Mesenchymal stem cell (in vitro differentiated cells and primary cell): ENCODE measurements around the gene ADAM33.

Source experiments
- DNase-seq: peaks from one replicate; pipeline ENCODE4 v3.0.0-alpha.2; 2013
- H2AFZ ChIP-seq: one replicate; pipeline ENCODE4 v1.6.1; 2013; ENCODE audit warnings: low read depth, mild to moderate bottlenecking, control low read depth, inconsistent platforms, low read length, moderate library complexity
- H2AK5ac ChIP-seq: 2 replicates; pipeline ENCODE4 v1.6.1; 2013; ENCODE audit warnings: low read length, moderate library complexity, mild to moderate bottlenecking, inconsistent platforms; ENCODE audit not compliant: severe bottlenecking
- H2BK120ac ChIP-seq: one replicate; pipeline ENCODE4 v1.6.1; 2013; ENCODE audit warnings: low read depth, mild to moderate bottlenecking, inconsistent platforms, low read length, moderate library complexity
- H2BK12ac ChIP-seq, 2 experiments: one replicate each; pipeline ENCODE4 v1.6.1; 2013; ENCODE audit warnings: inconsistent platforms in 2 of 2, low read length in 2 of 2, mild to moderate bottlenecking in 2 of 2, moderate library complexity in 2 of 2, control low read depth in 1 of 2
- H2BK15ac ChIP-seq: one replicate; pipeline ENCODE4 v1.6.1; 2013; ENCODE audit warnings: mild to moderate bottlenecking, low read depth, inconsistent platforms; ENCODE audit not compliant: poor library complexity, severe bottlenecking
- H2BK5ac ChIP-seq: 2 replicates; pipeline ENCODE4 v1.6.1; 2013; ENCODE audit warnings: low read depth, mild to moderate bottlenecking, low read length, control low read depth, inconsistent platforms; ENCODE audit not compliant: poor library complexity, severe bottlenecking
- H3K14ac ChIP-seq, 2 experiments: one replicate each; pipeline ENCODE4 v1.6.1; 2013; ENCODE audit warnings: inconsistent platforms in 2 of 2, low read length in 2 of 2, control low read depth in 1 of 2, mild to moderate bottlenecking in 1 of 2, moderate library complexity in 1 of 2
- H3K18ac ChIP-seq, 2 experiments: one replicate each; pipeline ENCODE4 v1.6.1; 2013; ENCODE audit warnings: inconsistent platforms in 2 of 2, low read length in 2 of 2, control low read depth in 1 of 2, low read depth in 1 of 2, mild to moderate bottlenecking in 1 of 2
- H3K23ac ChIP-seq, 2 experiments: one replicate each; pipeline ENCODE4 v1.6.1; 2013; ENCODE audit warnings: inconsistent platforms in 2 of 2, low read length in 2 of 2, mild to moderate bottlenecking in 2 of 2, moderate library complexity in 2 of 2, control low read depth in 1 of 2
- H3K27ac ChIP-seq: 2 replicates; pipeline ENCODE4 v1.5.1; 2013; ENCODE audit warnings: mild to moderate bottlenecking, moderate library complexity, low read length, control low read depth, inconsistent platforms; ENCODE audit not compliant: poor library complexity, severe bottlenecking
- H3K27me3 ChIP-seq, 2 experiments: 2 replicates each; pipeline versions ENCODE4 v1.6.1 to v1.7.0; 2013; ENCODE audit warnings: low read length in 2 of 2, mild to moderate bottlenecking in 2 of 2, moderate library complexity in 2 of 2, control low read depth in 1 of 2, inconsistent platforms in 1 of 2; ENCODE audit not compliant: control insufficient read depth in 1 of 2, insufficient read depth in 1 of 2
- H3K36me3 ChIP-seq, 2 experiments: 2 replicates each; pipeline versions ENCODE4 v1.6.1 to v1.7.0; 2013; ENCODE audit warnings: low read length in 2 of 2, control low read depth in 1 of 2, inconsistent platforms in 1 of 2, low read depth in 1 of 2, mild to moderate bottlenecking in 1 of 2; ENCODE audit not compliant: insufficient read depth in 2 of 2, control insufficient read depth in 1 of 2
- H3K4ac ChIP-seq, 2 experiments: one replicate each; pipeline ENCODE4 v1.6.1; 2013; ENCODE audit warnings: inconsistent platforms in 2 of 2, low read length in 2 of 2, mild to moderate bottlenecking in 2 of 2, moderate library complexity in 2 of 2, control low read depth in 1 of 2, low read depth in 1 of 2
- H3K4me1 ChIP-seq: 2 replicates; pipeline ENCODE4 v1.6.1; 2013; ENCODE audit warnings: low read depth, low read length, control low read depth; ENCODE audit not compliant: control insufficient read depth, insufficient read depth
- H3K4me2 ChIP-seq: 2 replicates; pipeline ENCODE4 v1.6.1; 2013; ENCODE audit warnings: low read length, mild to moderate bottlenecking, inconsistent platforms; ENCODE audit not compliant: poor library complexity, severe bottlenecking
- H3K4me3 ChIP-seq, 2 experiments: 2 replicates each; pipeline versions ENCODE4 v1.5.1 to v1.7.0; 2013; ENCODE audit warnings: low read length in 2 of 2, mild to moderate bottlenecking in 2 of 2, control low read depth in 1 of 2, low read depth in 1 of 2; ENCODE audit not compliant: insufficient read depth in 1 of 2
- H3K79me1 ChIP-seq: replicated peaks from 2 replicates; pipeline ENCODE4 v1.6.1; 2013; ENCODE audit warnings: mild to moderate bottlenecking, control low read depth, low read length, inconsistent platforms; ENCODE audit not compliant: poor library complexity, severe bottlenecking
- H3K9ac ChIP-seq: 2 replicates; pipeline ENCODE4 v1.7.0; 2013; ENCODE audit warnings: mild to moderate bottlenecking, low read length, moderate library complexity
- H3K9me3 ChIP-seq: 2 replicates; pipeline ENCODE4 v1.7.0; 2013; ENCODE audit warnings: mild to moderate bottlenecking, low read length; ENCODE audit not compliant: control insufficient read depth
- H4K8ac ChIP-seq: one replicate; pipeline ENCODE4 v1.6.1; 2013; ENCODE audit warnings: inconsistent platforms, mild to moderate bottlenecking, low read length, moderate library complexity
- H4K91ac ChIP-seq: one replicate; pipeline ENCODE4 v1.6.1; 2013; ENCODE audit warnings: mild to moderate bottlenecking, low read length, inconsistent platforms
- WGBS: methylation state at CpG from one replicate; pipeline ENCODE4 v1.1.7; 2013; ENCODE audit warnings: mixed read lengths; 5-methylcytosine and 5-hydroxymethylcytosine counted together

ADAM33 gene

DNA sequence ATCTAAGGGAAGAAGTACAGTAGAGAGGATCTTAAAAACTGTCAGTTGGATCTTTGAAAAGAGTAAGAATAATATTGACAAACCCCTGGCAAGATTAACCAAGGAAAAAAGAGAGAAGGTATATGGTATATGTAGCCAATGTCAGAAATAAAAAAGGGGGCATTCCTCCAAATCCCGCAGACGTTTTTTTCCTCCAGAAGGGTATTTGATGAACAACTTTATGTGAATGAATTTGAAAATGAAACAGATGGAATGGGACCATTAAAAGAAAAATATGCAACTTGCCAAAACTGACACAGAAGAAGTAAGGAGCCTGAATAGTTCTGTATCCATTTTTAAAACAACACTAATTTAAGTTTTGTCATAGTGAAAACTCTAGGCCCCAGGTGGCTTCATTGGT lies 54.3 kb downstream of the ADAM33 start:
- WGBS: 88% methylated on average over 2 of the region's 2 CpGs

GRCh38 chr20:3622406-3622805 lies 59.4 kb downstream of the ADAM33 start:
- Histone ChIP-seq H3K27me3 (no peaks in the 10 kb centered on the region), H3K18ac (no peak overlapping the region), H2BK120ac (no peak overlapping the region), H2BK12ac (no peak overlapping the region), H3K9ac (no peak overlapping the region), H4K8ac (no peak overlapping the region), H3K4me3 (no peak overlapping the region), H3K4ac (no peak overlapping the region), H2AFZ (no peak overlapping the region), H2AK5ac (no peak overlapping the region), H3K36me3 (peaks cover 6 to 23% of the 10 kb centered on the region in 2 experiments), H3K14ac (no peak overlapping the region), H3K27ac (no peak overlapping the region), H2BK15ac (no peak overlapping the region), H3K4me2 (no peak overlapping the region), H3K23ac (no peak overlapping the region), H3K9me3 (no peaks in the 10 kb centered on the region), H4K91ac (no peak overlapping the region), H3K79me1 (no peaks in the 10 kb centered on the region), H2BK5ac (no peak overlapping the region), H3K4me1 (no peaks in the 10 kb centered on the region)
- WGBS: no CpG with 5 or more reads among the region's 4 CpGs
- no peak for DNase-seq

More for the DNA sequence above, 54.3 kb downstream of the ADAM33 start:
- no peak overlapping the region for H4K91ac ChIP-seq
- no peak overlapping the region for H3K14ac ChIP-seq
- peaks cover 2% of the 10 kb centered on the region for H3K4me1 ChIP-seq
- H3K36me3 ChIP-seq: peaks cover 4 to 44% of the 10 kb centered on the region in 2 experiments
- H3K9ac ChIP-seq: no peak overlapping the region
- H3K4ac ChIP-seq: no peak overlapping the region
- no peak overlapping the region for H2BK15ac ChIP-seq
- no peak overlapping the region for H2AFZ ChIP-seq
- no peak overlapping the region for H3K4me2 ChIP-seq
- no peak overlapping the region for H3K4me3 ChIP-seq
- no peak overlapping the region for H4K8ac ChIP-seq
- H2BK5ac ChIP-seq: no peak overlapping the region
- H3K9me3 ChIP-seq: no peaks in the 10 kb centered on the region
- H3K18ac ChIP-seq: no peak overlapping the region
- DNase-seq: no peak
- H2BK120ac ChIP-seq: no peak overlapping the region
- H3K27me3 ChIP-seq: no peaks in the 10 kb centered on the region
- no peak overlapping the region for H3K23ac ChIP-seq
- H2BK12ac ChIP-seq: no peak overlapping the region
- no peak overlapping the region for H2AK5ac ChIP-seq
- H3K27ac ChIP-seq: no peak overlapping the region
- no peaks in the 10 kb centered on the region for H3K79me1 ChIP-seq

- H3K9me3 ChIP-seq: no peaks in the 10 kb centered on the region
These were observed 60.7 kb downstream of the ADAM33 start for GRCh38 chr20:3621111-3621510.

More at GRCh38 chr20:3621111-3621510, 60.7 kb downstream of the ADAM33 start:
- Histone ChIP-seq H3K4me2 (no peak overlapping the region), H2BK12ac (no peak overlapping the region), H3K14ac (no peak overlapping the region), H3K27me3 (no peaks in the 10 kb centered on the region), H3K23ac (no peak overlapping the region), H3K9ac (no peak overlapping the region), H2AFZ (no peak overlapping the region), H4K91ac (no peak overlapping the region), H2AK5ac (no peak overlapping the region), H3K27ac (no peak overlapping the region), H2BK120ac (no peak overlapping the region), H3K79me1 (no peaks in the 10 kb centered on the region), H2BK5ac (no peak overlapping the region), H2BK15ac (no peak overlapping the region), H4K8ac (no peak overlapping the region), H3K36me3 (peaks cover 11 to 13% of the 10 kb centered on the region in 2 experiments), H3K18ac (no peak overlapping the region), H3K4me3 (no peak overlapping the region), H3K4me1 (peaks cover 2% of the 10 kb centered on the region), H3K4ac (no peak overlapping the region)
- 77% methylated on average over 8 of the region's 8 CpGs for WGBS
- DNase-seq: no peak
